ENCODE measurements around the gene PTX3.

The PTX3 gene

DNA sequence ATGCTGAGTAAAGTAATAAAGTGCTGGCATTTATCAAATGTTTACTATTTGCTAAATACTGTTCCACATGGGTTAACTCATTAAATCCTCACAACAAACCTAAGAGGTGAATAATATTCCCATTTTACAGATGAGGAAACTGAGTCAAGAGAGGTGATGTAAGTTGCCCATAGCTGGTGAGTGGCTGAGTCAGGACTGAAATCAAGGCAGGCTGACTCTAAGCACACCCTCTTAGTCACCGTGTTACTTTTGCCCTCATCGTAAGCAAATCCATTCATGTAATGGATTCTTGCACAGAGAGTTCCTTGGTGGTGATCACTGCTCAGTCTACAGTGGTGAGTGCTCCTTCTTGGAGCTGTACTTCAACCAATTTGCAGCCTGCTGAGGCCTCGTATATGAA lies 28.9 kb upstream of the PTX3 start:
- no peaks in the 10 kb centered on the region for H3K36me3 ChIP-seq (ENCODE audit: control insufficient read depth, insufficient read depth, low read length)
- no peak overlapping the region for H3K4me3 ChIP-seq (ENCODE audit: low read depth, low read length)
- no peak overlapping the region for H3K27ac ChIP-seq (ENCODE audit: low read depth, low read length)
- no peak overlapping the region for H3K9ac ChIP-seq (ENCODE audit: low read depth, low read length)
- H3K27me3 ChIP-seq (ENCODE audit: control insufficient read depth, insufficient read depth, low read length): no peaks in the 10 kb centered on the region
- no peaks in the 10 kb centered on the region for H3K4me1 ChIP-seq (ENCODE audit: control insufficient read depth, insufficient read depth, low read length)
- H3K9me3 ChIP-seq (ENCODE audit: control insufficient read depth, insufficient read depth, low read length): no peaks in the 10 kb centered on the region

- no peaks in the 10 kb centered on the region for H3K36me3 ChIP-seq (ENCODE audit: control insufficient read depth, insufficient read depth, low read length)
- H3K9ac ChIP-seq (ENCODE audit: low read depth, low read length): no peak overlapping the region
- H3K4me3 ChIP-seq (ENCODE audit: low read depth, low read length): no peak overlapping the region
- no peaks in the 10 kb centered on the region for H3K4me1 ChIP-seq (ENCODE audit: control insufficient read depth, insufficient read depth, low read length)
- H3K9me3 ChIP-seq (ENCODE audit: control insufficient read depth, insufficient read depth, low read length): no peaks in the 10 kb centered on the region
- no peak overlapping the region for H3K27ac ChIP-seq (ENCODE audit: low read depth, low read length)
- no peaks in the 10 kb centered on the region for H3K27me3 ChIP-seq (ENCODE audit: control insufficient read depth, insufficient read depth, low read length)
Observed at GRCh38 chr3:157408499-157409149, 28.0 kb upstream of the PTX3 start.

GRCh38 chr3:157409516-157409915 lies 27.1 kb upstream of the PTX3 start:
- Histone ChIP-seq H3K36me3 (ENCODE audit: control insufficient read depth, insufficient read depth, low read length) (no peaks in the 10 kb centered on the region), H3K9me3 (ENCODE audit: control insufficient read depth, insufficient read depth, low read length) (no peaks in the 10 kb centered on the region), H3K9ac (ENCODE audit: low read depth, low read length) (no peak overlapping the region), H3K27me3 (ENCODE audit: control insufficient read depth, insufficient read depth, low read length) (no peaks in the 10 kb centered on the region), H3K4me3 (ENCODE audit: low read depth, low read length) (no peak overlapping the region), H3K27ac (ENCODE audit: low read depth, low read length) (no peak overlapping the region), H3K4me1 (ENCODE audit: control insufficient read depth, insufficient read depth, low read length) (no peaks in the 10 kb centered on the region)

GRCh38 chr3:157410945-157411344 lies 25.7 kb upstream of the PTX3 start:
- Histone ChIP-seq H3K4me1 (ENCODE audit: control insufficient read depth, insufficient read depth, low read length) (no peaks in the 10 kb centered on the region), H3K27ac (ENCODE audit: low read depth, low read length) (no peak overlapping the region), H3K9ac (ENCODE audit: low read depth, low read length) (no peak overlapping the region), H3K4me3 (ENCODE audit: low read depth, low read length) (no peak overlapping the region), H3K27me3 (ENCODE audit: control insufficient read depth, insufficient read depth, low read length) (no peaks in the 10 kb centered on the region), H3K36me3 (ENCODE audit: control insufficient read depth, insufficient read depth, low read length) (no peaks in the 10 kb centered on the region), H3K9me3 (ENCODE audit: control insufficient read depth, insufficient read depth, low read length) (no peaks in the 10 kb centered on the region)

DNA sequence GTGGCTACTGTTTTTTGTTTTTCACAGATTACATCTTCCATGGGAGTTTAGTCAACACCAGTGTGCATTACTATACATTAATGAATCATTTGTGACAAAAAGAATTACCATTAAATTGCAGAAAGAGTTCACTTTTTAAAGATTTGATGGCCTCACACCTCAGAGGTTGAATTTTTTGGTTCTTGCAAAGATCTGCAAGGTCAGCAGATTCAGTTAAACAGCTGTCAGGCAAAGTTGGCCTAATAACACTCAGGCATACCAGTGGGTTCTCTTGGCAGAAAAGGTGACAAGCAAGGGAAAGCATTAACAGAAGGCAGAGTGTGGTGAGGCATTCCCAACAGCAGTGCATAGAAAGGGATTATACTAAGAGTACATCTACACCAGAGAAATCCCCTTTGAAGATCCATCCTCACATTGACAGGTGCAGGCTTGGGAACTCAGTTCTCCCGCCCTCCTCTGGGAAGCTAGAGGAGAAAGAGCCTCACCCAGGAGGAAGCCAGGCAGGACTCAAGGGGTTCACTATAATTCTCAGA lies 24.3 kb upstream of the PTX3 start:
- H3K4me3 ChIP-seq (ENCODE audit: low read depth, low read length): no peak overlapping the region
- no peaks in the 10 kb centered on the region for H3K9me3 ChIP-seq (ENCODE audit: control insufficient read depth, insufficient read depth, low read length)
- H3K36me3 ChIP-seq (ENCODE audit: control insufficient read depth, insufficient read depth, low read length): no peaks in the 10 kb centered on the region
- no peaks in the 10 kb centered on the region for H3K4me1 ChIP-seq (ENCODE audit: control insufficient read depth, insufficient read depth, low read length)
- no peak overlapping the region for H3K27ac ChIP-seq (ENCODE audit: low read depth, low read length)
- no peaks in the 10 kb centered on the region for H3K27me3 ChIP-seq (ENCODE audit: control insufficient read depth, insufficient read depth, low read length)
- no peak overlapping the region for H3K9ac ChIP-seq (ENCODE audit: low read depth, low read length)

- Histone ChIP-seq H3K9ac (ENCODE audit: low read depth, low read length) (no peak overlapping the region), H3K9me3 (ENCODE audit: control insufficient read depth, insufficient read depth, low read length) (no peaks in the 10 kb centered on the region)
Observed at GRCh38 chr3:157414861-157415260, 21.8 kb upstream of the PTX3 start.

GRCh38 chr3:157416347-157417087 lies 20.1 kb upstream of the PTX3 start:
- Histone ChIP-seq H3K9ac (ENCODE audit: low read depth, low read length) (no peak overlapping the region), H3K36me3 (ENCODE audit: control insufficient read depth, insufficient read depth, low read length) (no peaks in the 10 kb centered on the region), H3K9me3 (ENCODE audit: control insufficient read depth, insufficient read depth, low read length) (no peaks in the 10 kb centered on the region), H3K27ac (ENCODE audit: low read depth, low read length) (no peak overlapping the region), H3K4me3 (ENCODE audit: low read depth, low read length) (no peak overlapping the region), H3K4me1 (ENCODE audit: control insufficient read depth, insufficient read depth, low read length) (no peaks in the 10 kb centered on the region), H3K27me3 (ENCODE audit: control insufficient read depth, insufficient read depth, low read length) (no peaks in the 10 kb centered on the region)

More at GRCh38 chr3:157414861-157415260, 21.8 kb upstream of the PTX3 start:
- Histone ChIP-seq H3K27ac (ENCODE audit: low read depth, low read length) (no peak overlapping the region), H3K4me1 (ENCODE audit: control insufficient read depth, insufficient read depth, low read length) (no peaks in the 10 kb centered on the region), H3K4me3 (ENCODE audit: low read depth, low read length) (no peak overlapping the region), H3K36me3 (ENCODE audit: control insufficient read depth, insufficient read depth, low read length) (no peaks in the 10 kb centered on the region), H3K27me3 (ENCODE audit: control insufficient read depth, insufficient read depth, low read length) (no peaks in the 10 kb centered on the region)

DNA sequence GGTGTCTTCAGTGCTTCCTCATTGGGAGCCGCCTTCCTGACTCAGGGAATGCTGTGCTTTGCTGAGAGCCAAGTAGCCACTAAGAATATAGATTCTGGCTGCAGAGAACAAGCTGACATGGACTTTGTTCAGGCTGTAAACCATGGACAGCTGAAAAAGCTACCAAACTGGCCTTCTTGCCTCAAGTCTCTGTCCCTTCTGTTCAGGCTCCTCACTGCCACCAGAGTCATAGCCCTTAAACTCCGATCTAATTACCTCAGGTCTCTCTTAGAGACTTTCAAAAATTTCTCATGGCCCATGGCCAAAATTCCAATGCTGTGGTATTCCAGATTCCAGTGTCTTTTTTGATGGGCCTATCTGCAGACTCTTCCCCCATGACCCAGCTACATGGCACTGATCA lies 19.4 kb upstream of the PTX3 start:
- no peaks in the 10 kb centered on the region for H3K4me1 ChIP-seq (ENCODE audit: control insufficient read depth, insufficient read depth, low read length)
- no peaks in the 10 kb centered on the region for H3K27me3 ChIP-seq (ENCODE audit: control insufficient read depth, insufficient read depth, low read length)
- H3K9me3 ChIP-seq (ENCODE audit: control insufficient read depth, insufficient read depth, low read length): no peaks in the 10 kb centered on the region
- H3K4me3 ChIP-seq (ENCODE audit: low read depth, low read length): no peak overlapping the region
- no peak overlapping the region for H3K9ac ChIP-seq (ENCODE audit: low read depth, low read length)
- no peak overlapping the region for H3K27ac ChIP-seq (ENCODE audit: low read depth, low read length)
- no peaks in the 10 kb centered on the region for H3K36me3 ChIP-seq (ENCODE audit: control insufficient read depth, insufficient read depth, low read length)

DNA sequence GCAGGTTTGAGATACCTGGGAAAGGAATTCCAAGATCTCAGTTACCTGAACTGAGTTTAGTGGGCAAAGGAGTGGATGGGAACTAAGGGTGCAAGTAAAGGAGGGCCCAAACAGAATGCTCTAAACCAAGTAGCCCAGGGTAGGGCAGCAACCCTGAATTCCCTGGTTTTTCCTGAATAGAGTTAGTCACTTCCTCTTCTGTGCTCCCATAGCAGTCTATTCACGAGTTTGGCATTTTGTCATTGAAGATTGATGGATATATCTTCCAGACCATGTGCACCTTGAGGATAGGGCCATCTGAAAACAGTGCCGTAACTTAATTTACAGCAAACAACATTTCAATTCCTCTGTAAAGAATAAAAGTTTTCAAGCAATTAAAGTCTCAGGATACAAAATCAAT lies 18.5 kb upstream of the PTX3 start:
- Histone ChIP-seq H3K27ac (ENCODE audit: low read depth, low read length) (no peak overlapping the region), H3K27me3 (ENCODE audit: control insufficient read depth, insufficient read depth, low read length) (no peaks in the 10 kb centered on the region), H3K9me3 (ENCODE audit: control insufficient read depth, insufficient read depth, low read length) (no peaks in the 10 kb centered on the region), H3K9ac (ENCODE audit: low read depth, low read length) (no peak overlapping the region), H3K4me1 (ENCODE audit: control insufficient read depth, insufficient read depth, low read length) (no peaks in the 10 kb centered on the region), H3K36me3 (ENCODE audit: control insufficient read depth, insufficient read depth, low read length) (no peaks in the 10 kb centered on the region), H3K4me3 (ENCODE audit: low read depth, low read length) (no peak overlapping the region)

GRCh38 chr3:157420606-157421130 lies 16.0 kb upstream of the PTX3 start:
- Histone ChIP-seq H3K36me3 (ENCODE audit: control insufficient read depth, insufficient read depth, low read length) (no peaks in the 10 kb centered on the region), H3K9me3 (ENCODE audit: control insufficient read depth, insufficient read depth, low read length) (no peaks in the 10 kb centered on the region), H3K9ac (ENCODE audit: low read depth, low read length) (no peak overlapping the region), H3K4me3 (ENCODE audit: low read depth, low read length) (no peak overlapping the region), H3K27me3 (ENCODE audit: control insufficient read depth, insufficient read depth, low read length) (no peaks in the 10 kb centered on the region), H3K27ac (ENCODE audit: low read depth, low read length) (no peak overlapping the region), H3K4me1 (ENCODE audit: control insufficient read depth, insufficient read depth, low read length) (no peaks in the 10 kb centered on the region)

DNA sequence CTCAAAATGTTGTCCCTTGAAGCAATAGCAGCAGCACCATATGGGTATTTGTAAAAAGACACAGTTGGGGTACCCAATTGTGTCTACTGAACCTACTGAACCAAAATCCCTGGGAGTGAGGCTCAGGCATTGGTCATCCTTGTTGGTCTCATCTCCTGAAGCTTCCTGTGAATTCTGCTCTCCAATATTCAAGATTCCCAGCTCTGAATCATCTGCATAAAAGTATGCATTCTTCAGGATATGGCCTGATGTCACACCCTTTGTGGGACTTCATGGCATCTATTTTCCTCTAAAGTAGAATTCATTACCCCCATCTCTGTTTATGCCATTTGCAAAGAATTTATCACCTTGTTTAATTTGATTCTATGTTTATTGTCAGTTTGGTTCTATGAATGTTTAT lies 13.3 kb upstream of the PTX3 start:
- Histone ChIP-seq H3K4me1 (ENCODE audit: control insufficient read depth, insufficient read depth, low read length) (no peaks in the 10 kb centered on the region), H3K36me3 (ENCODE audit: control insufficient read depth, insufficient read depth, low read length) (no peaks in the 10 kb centered on the region), H3K4me3 (ENCODE audit: low read depth, low read length) (no peak overlapping the region), H3K9me3 (ENCODE audit: control insufficient read depth, insufficient read depth, low read length) (no peaks in the 10 kb centered on the region), H3K27ac (ENCODE audit: low read depth, low read length) (no peak overlapping the region), H3K27me3 (ENCODE audit: control insufficient read depth, insufficient read depth, low read length) (no peaks in the 10 kb centered on the region), H3K9ac (ENCODE audit: low read depth, low read length) (no peak overlapping the region)
